HFFc6 (cell line): ENCODE results near the gene ATP6V0C. TPM values are rescaled to one million over a fixed set of nuclear protein-coding genes. Genes with fewer than 3 reads are reported as not detected.
A peak's percentile ranks its signal among the peaks of the same experiment; 100 is the strongest.

Source experiments
- DNase-seq: peaks from one replicate; pipeline ENCODE4 v3.0.0-alpha.2; 2018
- H3K27ac Mint-ChIP-seq: 2 replicates; pipeline ENCODE4 v1.8.0; 2020; ENCODE audit warnings: mild to moderate bottlenecking, mixed read lengths
- H3K27me3 Mint-ChIP-seq: 2 replicates; pipeline ENCODE4 v1.8.0; 2021; ENCODE audit warnings: mild to moderate bottlenecking, moderate library complexity, mixed read lengths; ENCODE audit not compliant: insufficient read depth
- H3K36me3 Mint-ChIP-seq: 2 replicates; pipeline ENCODE4 v1.8.0; 2021; ENCODE audit warnings: low read depth, mixed read lengths
- H3K4me1 Mint-ChIP-seq: 2 replicates; pipeline ENCODE4 v1.8.0; 2020; ENCODE audit warnings: low read depth, mixed read lengths
- H3K4me3 Mint-ChIP-seq: 2 replicates; pipeline ENCODE4 v1.8.0; 2020; ENCODE audit warnings: mild to moderate bottlenecking, moderate library complexity, mixed read lengths
- H3K9me3 Mint-ChIP-seq: 2 replicates; pipeline ENCODE4 v1.8.0; 2020; ENCODE audit warnings: mild to moderate bottlenecking, mixed read lengths
- total RNA-seq, 6 experiments: library from RNA; stranded (reverse); fragmentation: NEBNext Ultra II Directional; extraction: Animal tissue kit (Norgen Biotek cat#: 25700); gene quantifications; 2 replicates in 1 of 6; 3 replicates in 5 of 6; pipeline ENCODE4 v1.2.3, GENCODE V29; 2021
- TF ChIP-seq, protein P1 (sequence below): fragments of 200-600 bp; sonication (generic); IDR thresholded peaks from 2 replicates; pipeline ENCODE4 v1.5.0; 2021; ENCODE audit warnings: antibody characterized with exemption, mild to moderate bottlenecking

Gene ATP6V0C
- total RNA-seq, 6 experiments from 2014 or later = 303 to 341 (median 309) TPM

GRCh38 chr16:2500430-2500917 is 13.3 kb upstream of the ATP6V0C start:
- peaks cover 5% of the 10 kb centered on the region; the same call in 1 of the 2 replicates for H3K4me1 Mint-ChIP-seq
- H3K9me3 Mint-ChIP-seq = no peaks in the 10 kb centered on the region
- no peaks in the 10 kb centered on the region; the same call in 1 of the 2 replicates for H3K36me3 Mint-ChIP-seq
- H3K27ac Mint-ChIP-seq = no peak overlapping the region
- no peak overlapping the region for H3K4me3 Mint-ChIP-seq
- no peak for DNase-seq
- H3K27me3 Mint-ChIP-seq = no peaks in the 10 kb centered on the region
- TF ChIP-seq, protein P1, sequence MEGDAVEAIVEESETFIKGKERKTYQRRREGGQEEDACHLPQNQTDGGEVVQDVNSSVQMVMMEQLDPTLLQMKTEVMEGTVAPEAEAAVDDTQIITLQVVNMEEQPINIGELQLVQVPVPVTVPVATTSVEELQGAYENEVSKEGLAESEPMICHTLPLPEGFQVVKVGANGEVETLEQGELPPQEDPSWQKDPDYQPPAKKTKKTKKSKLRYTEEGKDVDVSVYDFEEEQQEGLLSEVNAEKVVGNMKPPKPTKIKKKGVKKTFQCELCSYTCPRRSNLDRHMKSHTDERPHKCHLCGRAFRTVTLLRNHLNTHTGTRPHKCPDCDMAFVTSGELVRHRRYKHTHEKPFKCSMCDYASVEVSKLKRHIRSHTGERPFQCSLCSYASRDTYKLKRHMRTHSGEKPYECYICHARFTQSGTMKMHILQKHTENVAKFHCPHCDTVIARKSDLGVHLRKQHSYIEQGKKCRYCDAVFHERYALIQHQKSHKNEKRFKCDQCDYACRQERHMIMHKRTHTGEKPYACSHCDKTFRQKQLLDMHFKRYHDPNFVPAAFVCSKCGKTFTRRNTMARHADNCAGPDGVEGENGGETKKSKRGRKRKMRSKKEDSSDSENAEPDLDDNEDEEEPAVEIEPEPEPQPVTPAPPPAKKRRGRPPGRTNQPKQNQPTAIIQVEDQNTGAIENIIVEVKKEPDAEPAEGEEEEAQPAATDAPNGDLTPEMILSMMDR = no peak

DNA sequence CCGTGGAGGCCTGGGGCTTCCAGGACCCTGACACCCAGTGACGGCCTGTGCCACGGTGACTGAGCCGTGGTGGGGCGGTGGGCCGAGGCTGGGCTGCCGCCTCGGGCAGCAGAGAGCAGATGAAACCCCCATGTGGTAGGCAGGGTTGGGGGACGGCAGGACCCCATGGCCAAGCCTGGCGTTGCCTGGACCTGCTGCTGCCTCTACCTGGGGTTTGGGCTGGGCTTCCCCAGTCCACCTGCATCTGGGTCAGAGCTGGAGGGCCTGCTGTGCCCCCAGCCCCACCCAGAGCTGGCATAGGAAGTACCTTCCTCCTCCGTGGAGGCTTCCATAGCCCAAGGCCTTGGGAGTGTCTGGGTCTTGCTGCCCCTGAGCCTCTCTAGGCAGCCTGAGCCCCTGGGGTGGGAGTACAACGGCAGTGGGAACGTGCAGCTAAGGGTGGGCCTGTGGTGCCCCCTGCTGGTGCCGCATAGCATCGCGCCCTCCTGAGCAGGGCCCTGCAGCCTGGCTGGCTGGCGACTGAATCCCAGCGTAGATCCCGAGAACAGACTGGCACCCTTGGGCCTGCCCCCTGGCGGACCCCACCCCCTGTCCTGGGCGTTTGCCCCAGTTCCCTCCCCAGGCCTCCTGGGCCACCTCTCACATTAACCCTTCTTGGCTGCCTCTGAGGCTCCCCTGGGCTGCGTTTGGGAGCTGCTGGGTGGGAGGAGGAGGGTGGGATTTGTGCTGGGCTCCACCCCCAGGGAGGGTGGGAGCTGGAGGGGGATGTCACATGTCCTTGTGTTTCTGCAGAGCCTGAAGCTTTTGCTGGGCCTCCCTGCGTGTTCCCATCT is 12.6 kb upstream of the ATP6V0C start:
- Mint-ChIP-seq H3K36me3 (no peaks in the 10 kb centered on the region; the same call in 1 of the 2 replicates), H3K27ac (no peak overlapping the region), H3K4me1 (peaks cover 5% of the 10 kb centered on the region; the same call in 1 of the 2 replicates), H3K9me3 (no peaks in the 10 kb centered on the region), H3K27me3 (no peaks in the 10 kb centered on the region), H3K4me3 (no peak overlapping the region)
- TF ChIP-seq, protein P1 = peak; percentile 97
- DNase-seq = peak; percentile 52

GRCh38 chr16:2501946-2502895 is 11.5 kb upstream of the ATP6V0C start:
- Mint-ChIP-seq H3K4me1 (peaks cover 5% of the 10 kb centered on the region; the same call in 1 of the 2 replicates), H3K4me3 (no peak overlapping the region), H3K36me3 (no peaks in the 10 kb centered on the region; the same call in 1 of the 2 replicates), H3K9me3 (no peaks in the 10 kb centered on the region), H3K27ac (no peak overlapping the region), H3K27me3 (no peaks in the 10 kb centered on the region)
- DNase-seq = no peak
- TF ChIP-seq, protein P1 = no peak

- DNase-seq = no peak
- Mint-ChIP-seq H3K27me3 (no peaks in the 10 kb centered on the region), H3K4me3 (no peak overlapping the region), H3K27ac (no peak overlapping the region), H3K36me3 (no peaks in the 10 kb centered on the region), H3K4me1 (peaks cover 5% of the 10 kb centered on the region; the same call in 1 of the 2 replicates), H3K9me3 (no peaks in the 10 kb centered on the region)
- TF ChIP-seq, protein P1 = no peak
These were observed 8.1 kb upstream of the ATP6V0C start for GRCh38 chr16:2505695-2506094.

- Mint-ChIP-seq H3K27me3 (no peaks in the 10 kb centered on the region), H3K27ac (no peak overlapping the region), H3K4me3 (no peak overlapping the region), H3K9me3 (no peaks in the 10 kb centered on the region), H3K36me3 (no peaks in the 10 kb centered on the region), H3K4me1 (peaks cover 18% of the 10 kb centered on the region)
- TF ChIP-seq, protein P1 = no peak
- DNase-seq = no peak
These were observed 6.6 kb upstream of the ATP6V0C start for GRCh38 chr16:2507052-2507659.
